ENCODE results near the gene CAMKK1. TPM values are rescaled to one million over a fixed set of nuclear protein-coding genes. Genes with fewer than 3 reads are reported as not detected.
"Not testable (repeated sequence)": the region's sequence is repeated elsewhere in the genome, so short reads cannot be mapped to it uniquely, and the experiment has no call there.

Gene CAMKK1
- polyA plus RNA-seq, 3 donors = 3.7 to 4.3 (median 3.8) TPM

GRCh38 chr17:3848229-3848835 lies 44.5 kb downstream of the CAMKK1 start:
- DNase-seq (ENCODE audit: low read depth in 3 of 3, low spot score in 2 of 3) = no peak

- no peak for DNase-seq (ENCODE audit: low read depth in 3 of 3, low spot score in 2 of 3)
Measured at GRCh38 chr17:3847165-3847670, 45.6 kb downstream of the CAMKK1 start.

GRCh38 chr17:3846437-3847164 lies 46.3 kb downstream of the CAMKK1 start:
- DNase-seq (ENCODE audit: low read depth in 3 of 3, low spot score in 2 of 3) = no peak

GRCh38 chr17:3845621-3846436 lies 47.0 kb downstream of the CAMKK1 start, which contains the start of gene NCBP3:
TSS of gene NCBP3 (minus strand) at chr17:3846246. CDS start at chr17:3846223, 23 bp downstream.
- peak; percentile 72 to 89 (median 87) for DNase-seq (ENCODE audit: low read depth in 3 of 3, low spot score in 2 of 3)

- peak in 1 of 3 donors; percentile 1 for DNase-seq (ENCODE audit: low read depth in 3 of 3, low spot score in 2 of 3)
Measured at GRCh38 chr17:3845291-3845620, 47.6 kb downstream of the CAMKK1 start.

- not testable (repeated sequence) for DNase-seq (ENCODE audit: low read depth in 3 of 3, low spot score in 2 of 3)
Measured at GRCh38 chr17:3844556-3844955, 48.3 kb downstream of the CAMKK1 start.

GRCh38 chr17:3843935-3844516 lies 48.8 kb downstream of the CAMKK1 start:
- DNase-seq (ENCODE audit: low read depth in 3 of 3, low spot score in 2 of 3) = no peak

GRCh38 chr17:3838206-3838605 lies 54.6 kb downstream of the CAMKK1 start:
- no peak for DNase-seq (ENCODE audit: low read depth in 3 of 3, low spot score in 2 of 3)

GRCh38 chr17:3836551-3836950 lies 56.3 kb downstream of the CAMKK1 start:
- no peak for DNase-seq (ENCODE audit: low read depth in 3 of 3, low spot score in 2 of 3)

- DNase-seq (ENCODE audit: low read depth in 3 of 3, low spot score in 2 of 3) = no peak
Measured at GRCh38 chr17:3835410-3836229, 57.2 kb downstream of the CAMKK1 start.

- no peak for DNase-seq (ENCODE audit: low read depth in 3 of 3, low spot score in 2 of 3)
Measured at GRCh38 chr17:3834811-3835210, 58.0 kb downstream of the CAMKK1 start.

GRCh38 chr17:3828852-3829232 lies 64.0 kb downstream of the CAMKK1 start:
- DNase-seq (ENCODE audit: low read depth in 3 of 3, low spot score in 2 of 3) = no peak

- DNase-seq (ENCODE audit: low read depth in 3 of 3, low spot score in 2 of 3) = no peak
Measured at GRCh38 chr17:3828151-3828851, 64.6 kb downstream of the CAMKK1 start.

GRCh38 chr17:3827124-3827773 lies 65.6 kb downstream of the CAMKK1 start:
- DNase-seq (ENCODE audit: low read depth in 3 of 3, low spot score in 2 of 3) = no peak

- DNase-seq (ENCODE audit: low read depth in 3 of 3, low spot score in 2 of 3) = no peak
Measured at GRCh38 chr17:3826191-3826590, 66.7 kb downstream of the CAMKK1 start.

GRCh38 chr17:3821101-3821500 lies 71.8 kb downstream of the CAMKK1 start:
- DNase-seq (ENCODE audit: low read depth in 3 of 3, low spot score in 2 of 3) = no peak

GRCh38 chr17:3818786-3819185 lies 74.1 kb downstream of the CAMKK1 start:
- no peak for DNase-seq (ENCODE audit: low read depth in 3 of 3, low spot score in 2 of 3)

GRCh38 chr17:3817851-3818605 lies 74.8 kb downstream of the CAMKK1 start:
- DNase-seq (ENCODE audit: low read depth in 3 of 3, low spot score in 2 of 3) = no peak

Data from right renal cortex interstitium (tissue), 3 donors.